ENCODE measurements around the gene GRP.

Gene GRP

GRCh38 chr18:59218018-59218417 is 1.9 kb upstream of the GRP start:
- Histone ChIP-seq H3K4me3 (IDR thresholded peaks at IDR 0.05; ENCODE audit: insufficient read depth, low read depth, low read length) (no peak overlapping the region), H3K4me2 (no peak overlapping the region), H3K36me3 (ENCODE audit: insufficient read depth) (no peaks in the 10 kb centered on the region), H2AFZ (ENCODE audit: low read depth) (no peak overlapping the region), H3K9ac (no peak overlapping the region), H3K27me3 (ENCODE audit: insufficient read depth, low read depth) (no peaks in the 10 kb centered on the region), H3K79me2 (ENCODE audit: insufficient read depth, low read depth) (no peaks in the 10 kb centered on the region), H4K20me1 (ENCODE audit: insufficient read depth) (no peaks in the 10 kb centered on the region), H3K27ac (no peak overlapping the region), H3K4me1 (ENCODE audit: low read depth, poor library complexity, severe bottlenecking) (no peaks in the 10 kb centered on the region)
- TF ChIP-seq, protein P1, sequence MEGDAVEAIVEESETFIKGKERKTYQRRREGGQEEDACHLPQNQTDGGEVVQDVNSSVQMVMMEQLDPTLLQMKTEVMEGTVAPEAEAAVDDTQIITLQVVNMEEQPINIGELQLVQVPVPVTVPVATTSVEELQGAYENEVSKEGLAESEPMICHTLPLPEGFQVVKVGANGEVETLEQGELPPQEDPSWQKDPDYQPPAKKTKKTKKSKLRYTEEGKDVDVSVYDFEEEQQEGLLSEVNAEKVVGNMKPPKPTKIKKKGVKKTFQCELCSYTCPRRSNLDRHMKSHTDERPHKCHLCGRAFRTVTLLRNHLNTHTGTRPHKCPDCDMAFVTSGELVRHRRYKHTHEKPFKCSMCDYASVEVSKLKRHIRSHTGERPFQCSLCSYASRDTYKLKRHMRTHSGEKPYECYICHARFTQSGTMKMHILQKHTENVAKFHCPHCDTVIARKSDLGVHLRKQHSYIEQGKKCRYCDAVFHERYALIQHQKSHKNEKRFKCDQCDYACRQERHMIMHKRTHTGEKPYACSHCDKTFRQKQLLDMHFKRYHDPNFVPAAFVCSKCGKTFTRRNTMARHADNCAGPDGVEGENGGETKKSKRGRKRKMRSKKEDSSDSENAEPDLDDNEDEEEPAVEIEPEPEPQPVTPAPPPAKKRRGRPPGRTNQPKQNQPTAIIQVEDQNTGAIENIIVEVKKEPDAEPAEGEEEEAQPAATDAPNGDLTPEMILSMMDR (conservative IDR thresholded peaks at IDR 0.05; ENCODE audit: low read depth, low read length) = no peak

- H3K9ac ChIP-seq = no peak overlapping the region
- TF ChIP-seq, protein P1 (conservative IDR thresholded peaks at IDR 0.05; ENCODE audit: low read depth, low read length) = no peak
- H3K4me1 ChIP-seq (ENCODE audit: low read depth, poor library complexity, severe bottlenecking) = no peaks in the 10 kb centered on the region
- H2AFZ ChIP-seq (ENCODE audit: low read depth) = no peak overlapping the region
- H3K27ac ChIP-seq = no peak overlapping the region
- no peak overlapping the region for H3K4me2 ChIP-seq
- H3K79me2 ChIP-seq (ENCODE audit: insufficient read depth, low read depth) = no peaks in the 10 kb centered on the region
- H3K36me3 ChIP-seq (ENCODE audit: insufficient read depth) = no peaks in the 10 kb centered on the region
- no peak overlapping the region for H3K4me3 ChIP-seq (IDR thresholded peaks at IDR 0.05; ENCODE audit: insufficient read depth, low read depth, low read length)
- H4K20me1 ChIP-seq (ENCODE audit: insufficient read depth) = no peaks in the 10 kb centered on the region
- H3K27me3 ChIP-seq (ENCODE audit: insufficient read depth, low read depth) = no peaks in the 10 kb centered on the region
These were observed 316 bp downstream of the GRP start for GRCh38 chr18:59220164-59220783.

GRCh38 chr18:59220784-59221765 is 1.1 kb downstream of the GRP start:
- Histone ChIP-seq H2AFZ (ENCODE audit: low read depth) (no peak overlapping the region), H3K27me3 (ENCODE audit: insufficient read depth, low read depth) (no peaks in the 10 kb centered on the region), H3K4me2 (no peak overlapping the region), H3K4me3 (IDR thresholded peaks at IDR 0.05; ENCODE audit: insufficient read depth, low read depth, low read length) (no peak overlapping the region), H3K4me1 (ENCODE audit: low read depth, poor library complexity, severe bottlenecking) (no peaks in the 10 kb centered on the region), H4K20me1 (ENCODE audit: insufficient read depth) (no peaks in the 10 kb centered on the region), H3K79me2 (ENCODE audit: insufficient read depth, low read depth) (no peaks in the 10 kb centered on the region), H3K9ac (no peak overlapping the region), H3K27ac (no peak overlapping the region), H3K36me3 (ENCODE audit: insufficient read depth) (no peaks in the 10 kb centered on the region)
- TF ChIP-seq, protein P1 (conservative IDR thresholded peaks at IDR 0.05; ENCODE audit: low read depth, low read length) = no peak

DNA sequence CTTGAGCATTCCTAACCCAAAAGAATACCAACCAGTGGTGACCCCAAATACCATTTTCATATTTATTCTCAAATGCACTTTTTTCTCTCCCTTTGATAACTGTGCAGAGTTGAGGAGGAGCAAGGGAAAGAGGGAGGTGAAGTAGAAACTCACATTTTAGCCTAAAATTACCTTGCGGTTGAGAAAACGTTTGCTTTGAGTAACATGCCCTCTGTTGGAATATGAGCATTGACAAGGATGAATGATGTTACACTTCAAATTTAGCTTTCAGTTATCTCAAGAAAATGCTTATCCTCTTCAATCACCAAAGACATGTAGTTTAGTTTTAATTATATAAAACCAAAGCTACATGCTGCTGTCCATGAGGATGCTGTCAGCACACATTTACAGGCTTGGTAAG is 2.4 kb downstream of the GRP start:
- no peaks in the 10 kb centered on the region for H4K20me1 ChIP-seq (ENCODE audit: insufficient read depth)
- no peak overlapping the region for H3K4me2 ChIP-seq
- H3K27me3 ChIP-seq (ENCODE audit: insufficient read depth, low read depth) = no peaks in the 10 kb centered on the region
- H3K4me3 ChIP-seq (IDR thresholded peaks at IDR 0.05; ENCODE audit: insufficient read depth, low read depth, low read length) = no peak overlapping the region
- TF ChIP-seq, protein P1 (conservative IDR thresholded peaks at IDR 0.05; ENCODE audit: low read depth, low read length) = no peak
- H3K9ac ChIP-seq = no peak overlapping the region
- no peaks in the 10 kb centered on the region for H3K36me3 ChIP-seq (ENCODE audit: insufficient read depth)
- H3K79me2 ChIP-seq (ENCODE audit: insufficient read depth, low read depth) = no peaks in the 10 kb centered on the region
- no peaks in the 10 kb centered on the region for H3K4me1 ChIP-seq (ENCODE audit: low read depth, poor library complexity, severe bottlenecking)
- H3K27ac ChIP-seq = no peak overlapping the region
- no peak overlapping the region for H2AFZ ChIP-seq (ENCODE audit: low read depth)
